Breast epithelium (tissue), 3 donors: ENCODE measurements around the gene WDR43.

Experiments
- CTCF ChIP-seq, 3 donors: fragments of 450-650 bp; IDR thresholded peaks; one replicate each; pipeline ENCODE4 v1.5.1; 2016 to 2017; ENCODE audit warnings: antibody characterized with exemption in 3 of 3, mild to moderate bottlenecking in 3 of 3, moderate library complexity in 3 of 3
- POLR2AphosphoS5 ChIP-seq, 3 donors: sonication (generic); formaldehyde crosslinking; IDR thresholded peaks; one replicate each; pipeline ENCODE4 v1.6.1; 2017; ENCODE audit warnings: antibody characterized with exemption in 3 of 3

GRCh38 chr2:28977176-28977875, 82.9 kb downstream of the WDR43 start:
- no peak for TF ChIP-seq CTCF (IDR thresholded peaks at IDR 0.05)
- no peak for TF ChIP-seq POLR2AphosphoS5 (IDR thresholded peaks at IDR 0.05)
